IMR-90 (cell line): ENCODE results near the gene NR1D2. TPM values are rescaled to one million over a fixed set of nuclear protein-coding genes. Genes with fewer than 3 reads are reported as not detected.

Experiments used
- ATAC-seq: fragments of 200-7000 bp; cut with Tn5 transposase; 2 replicates; pipeline ENCODE4 v1.9.1; 2020; ENCODE audit warnings: low read depth, mild to moderate bottlenecking, moderate library complexity
- BruUV-seq: library from RNA; stranded (reverse); fragments of 400-500 nt; replicated peaks from 2 replicates; lab custom pipeline; 2021; lab: Mats Ljungman, UMichigan
- CTCF ChIA-PET: fragments of 300-600 bp; formaldehyde crosslinking; extraction: SDS; loops from one replicate; lab custom pipeline; 2021; ENCODE audit warnings: antibody characterized with exemption; lab: Yijun Ruan, JAX
- POLR2A ChIA-PET: fragments of 300-600 bp; sonication (Branson Sonifier 250); formaldehyde crosslinking; loops from one replicate; lab custom pipeline; 2022; ENCODE audit warnings: antibody characterized with exemption; ENCODE audit not compliant: unreplicated experiment; lab: Charles Lee
- DNase-seq: peaks from one replicate; pipeline ENCODE4 v3.0.0; 2013
- H2AFZ ChIP-seq: replicated peaks from 2 replicates; pipeline ENCODE3; 2013; ENCODE audit warnings: low read length, mild to moderate bottlenecking; ENCODE audit not compliant: poor library complexity
- H2AK5ac ChIP-seq: 2 replicates; pipeline ENCODE4 v1.6.1; 2013; ENCODE audit warnings: low read depth, low read length, inconsistent platforms
- H2AK9ac ChIP-seq: replicated peaks from 2 replicates; pipeline ENCODE3; 2013; ENCODE audit warnings: mild to moderate bottlenecking, low read depth, low read length, moderate library complexity; ENCODE audit not compliant: poor library complexity
- H2BK120ac ChIP-seq: 2 replicates; pipeline ENCODE4 v1.6.1; 2013; ENCODE audit warnings: low read depth, low read length, inconsistent platforms
- H2BK15ac ChIP-seq: 3 replicates; pipeline ENCODE4 v1.6.1; 2013; ENCODE audit warnings: low read depth, low read length, inconsistent platforms
- H2BK20ac ChIP-seq: 2 replicates; pipeline ENCODE4 v1.6.1; 2013; ENCODE audit warnings: low read depth, mild to moderate bottlenecking, inconsistent platforms, low read length, moderate library complexity
- H2BK5ac ChIP-seq: 2 replicates; pipeline ENCODE4 v1.6.1; 2013; ENCODE audit warnings: mild to moderate bottlenecking, low read depth, low read length, inconsistent platforms; ENCODE audit not compliant: poor library complexity, severe bottlenecking
- H3K14ac ChIP-seq: replicated peaks from 2 replicates; pipeline ENCODE4 v1.6.1; 2013; ENCODE audit warnings: low read depth, low read length, inconsistent platforms
- H3K18ac ChIP-seq: 2 replicates; pipeline ENCODE4 v1.6.1; 2013; ENCODE audit warnings: low read depth, low read length, control low read depth
- H3K23ac ChIP-seq: 2 replicates; pipeline ENCODE4 v1.6.1; 2013; ENCODE audit warnings: low read depth, low read length, inconsistent platforms
- H3K27ac ChIP-seq: 2 replicates; pipeline ENCODE4 v1.5.1; 2013; ENCODE audit warnings: mild to moderate bottlenecking, control low read depth, low read length; ENCODE audit not compliant: insufficient read depth
- H3K27me3 ChIP-seq: 2 replicates; pipeline ENCODE4 v1.6.1; 2013; ENCODE audit warnings: low read length; ENCODE audit not compliant: control insufficient read depth, insufficient read depth
- H3K36me3 ChIP-seq: 2 replicates; pipeline ENCODE4 v1.6.1; 2013; ENCODE audit warnings: low read length, mixed read lengths; ENCODE audit not compliant: control insufficient read depth, insufficient read depth
- H3K4ac ChIP-seq: 2 replicates; pipeline ENCODE4 v1.6.1; 2013; ENCODE audit warnings: low read depth, low read length, inconsistent platforms
- H3K4me1 ChIP-seq: 2 replicates; pipeline ENCODE4 v1.6.1; 2013; ENCODE audit warnings: low read length, mixed read lengths; ENCODE audit not compliant: control insufficient read depth, insufficient read depth
- H3K4me2 ChIP-seq: 2 replicates; pipeline ENCODE4 v1.6.1; 2013; ENCODE audit warnings: low read depth, mild to moderate bottlenecking, control low read depth, low read length, moderate library complexity
- H3K4me3 ChIP-seq: 2 replicates; pipeline ENCODE4 v1.5.1; 2013; ENCODE audit warnings: low read depth, mild to moderate bottlenecking, control low read depth, low read length, moderate library complexity; ENCODE audit not compliant: insufficient read depth
- H3K56ac ChIP-seq: 2 replicates; pipeline ENCODE4 v1.6.1; 2013; ENCODE audit warnings: low read length, inconsistent platforms; ENCODE audit not compliant: insufficient read depth; ENCODE audit errors: extremely low read depth
- H3K79me1 ChIP-seq, 2 experiments: 2 replicates each; pipeline ENCODE4 v1.6.1; 2013; ENCODE audit warnings: low read length in 2 of 2, inconsistent platforms in 1 of 2, low read depth in 1 of 2
- H3K9ac ChIP-seq: 2 replicates; pipeline ENCODE4 v1.6.1; 2013; ENCODE audit warnings: low read depth, low read length, control low read depth
- H3K9me1 ChIP-seq: 2 replicates; pipeline ENCODE4 v1.6.1; 2013; ENCODE audit warnings: low read length, inconsistent platforms; ENCODE audit not compliant: insufficient read depth
- H3K9me3 ChIP-seq: 2 replicates; pipeline ENCODE4 v1.6.1; 2013; ENCODE audit warnings: low read length; ENCODE audit not compliant: control insufficient read depth, insufficient read depth
- H4K20me1 ChIP-seq: 2 replicates; pipeline ENCODE4 v1.6.1; 2013; ENCODE audit warnings: low read length, inconsistent platforms; ENCODE audit not compliant: insufficient read depth
- H4K5ac ChIP-seq: 2 replicates; pipeline ENCODE4 v1.6.1; 2013; ENCODE audit warnings: mild to moderate bottlenecking, low read depth, low read length, control low read depth
- H4K8ac ChIP-seq, 2 experiments: 2 replicates each; pipeline ENCODE4 v1.6.1; 2013; ENCODE audit warnings: low read depth in 2 of 2, low read length in 2 of 2, control low read depth in 1 of 2, inconsistent platforms in 1 of 2
- H4K91ac ChIP-seq: 2 replicates; pipeline ENCODE4 v1.6.1; 2013; ENCODE audit warnings: low read depth, low read length, inconsistent platforms; ENCODE audit not compliant: insufficient read depth
- BHLHE40 ChIP-seq: fragments of 150-350 bp; IDR thresholded peaks from 2 replicates; pipeline ENCODE4 v1.6.1; 2016; ENCODE audit warnings: mild to moderate bottlenecking, low read depth, low read length
- CEBPB ChIP-seq: IDR thresholded peaks from 2 replicates; pipeline ENCODE4 v1.6.1; 2012; ENCODE audit warnings: low read depth, low read length, improper control_type of control experiment
- NFE2L2 ChIP-seq: fragments of 150-350 bp; IDR thresholded peaks from 2 replicates; pipeline ENCODE4 v1.6.1; 2016; ENCODE audit warnings: low read depth, mild to moderate bottlenecking, low read length
- SMC3 ChIP-seq: fragments of 150-350 bp; IDR thresholded peaks from 2 replicates; pipeline ENCODE4 v1.6.1; 2016; ENCODE audit warnings: low read depth, mild to moderate bottlenecking, antibody characterized with exemption, low read length, moderate library complexity
- WGBS, 2 experiments: methylation state at CpG; one replicate each; pipeline versions ENCODE4 v1.1.5 to v1.1.7; 2013; ENCODE audit warnings: missing lambda C conversion rate in 2 of 2; ENCODE audit not compliant: insufficient read length in 1 of 2; ENCODE audit errors: extremely low coverage in 2 of 2; 5-methylcytosine and 5-hydroxymethylcytosine counted together
- dilution Hi-C: fragments of 300-500 bp; cut with HindIII; formaldehyde crosslinking; loops from one replicate; pipeline ENCODE4 v1.14.3; 2018; ENCODE audit warnings: low sequenced_read_pairs; ENCODE audit not compliant: unreplicated experiment
- in situ Hi-C: fragments of 300-500 bp; cut with MboI; formaldehyde crosslinking; loops from 3 replicates; pipeline ENCODE4 v1.14.3; 2019; ENCODE audit warnings: low sequenced_read_pairs, inconsistent platforms, mixed read lengths
- intact Hi-C: fragments of 100-400 bp; cut with micrococcal nuclease; formaldehyde crosslinking; loops from 2 replicates; pipeline ENCODE4 v1.10.0; 2022
- polyA plus RNA-seq, 3 experiments: library from polyadenylated mRNA; depleted of rRNA; stranded (reverse); fragments of >200 nt; gene quantifications; 2 replicates each; pipeline ENCODE4 v1.2.3, GENCODE V29; 2012; ENCODE audit warnings: low replicate concordance in 1 of 3
- total RNA-seq: library from RNA; depleted of rRNA; stranded (reverse); fragments of >200 nt; gene quantifications from 2 replicates; pipeline ENCODE4 v1.2.3, GENCODE V29; 2012

Gene NR1D2
- total and polyA plus RNA-seq, 2 of the 4 experiments (the other 2 are of a cell fraction), result 8.1 to 41.0 TPM

GRCh38 chr3:23969393-23969792 is 24.3 kb downstream of the NR1D2 start:
- Histone ChIP-seq H2BK20ac (no peak overlapping the region), H3K18ac (no peak overlapping the region), H3K4me1 (peaks cover 6% of the 10 kb centered on the region), H3K4ac (no peak overlapping the region), H4K8ac (no peak overlapping the region), H3K4me2 (no peak overlapping the region), H4K91ac (no peak overlapping the region), H3K9me3 (no peaks in the 10 kb centered on the region), H3K79me1 (peaks cover 20 to 38% of the 10 kb centered on the region in 2 experiments), H3K36me3 (peaks cover 13% of the 10 kb centered on the region), H2AK9ac (no peak overlapping the region), H3K56ac (no peak overlapping the region), H3K23ac (no peak overlapping the region), H3K9ac (no peak overlapping the region), H3K14ac (no peak overlapping the region), H3K4me3 (no peak overlapping the region), H4K5ac (no peak overlapping the region), H3K27ac (no peak overlapping the region), H2AFZ (no peak overlapping the region), H2BK120ac (no peak overlapping the region), H2AK5ac (no peak overlapping the region), H3K9me1 (peaks cover 3% of the 10 kb centered on the region), H3K27me3 (no peaks in the 10 kb centered on the region), H2BK15ac (no peak overlapping the region), H4K20me1 (peaks cover 5% of the 10 kb centered on the region; the same call in 1 of the 2 replicates), H2BK5ac (no peak overlapping the region)
- BruUV-seq, result no TSS peak
- in situ Hi-C loops, result no loop called here
- no peak for DNase-seq
- TF ChIP-seq SMC3 (no peak), NFE2L2 (no peak), CEBPB (no peak), BHLHE40 (no peak)
- WGBS, 2 experiments, result no CpG with 5 or more reads among the region's 4 CpGs
- no peak for ATAC-seq
- dilution Hi-C loops, result no loop called here
- POLR2A ChIA-PET, result no interaction called here
- CTCF ChIA-PET, result interaction anchor here (0.7 kb wide), 2 partner anchors 23 to 133 kb away, joined by 3 to 11 read pairs; no protein-coding TSS in a partner anchor
- intact Hi-C loops, result no loop called here
